ENCODE measurements around the gene NCOA3. TPM values are rescaled to one million over a fixed set of nuclear protein-coding genes. Genes with fewer than 3 reads are reported as not detected.

Gene NCOA3
- total RNA-seq, 1 experiment from 2014 or later = 31.1 TPM

DNA sequence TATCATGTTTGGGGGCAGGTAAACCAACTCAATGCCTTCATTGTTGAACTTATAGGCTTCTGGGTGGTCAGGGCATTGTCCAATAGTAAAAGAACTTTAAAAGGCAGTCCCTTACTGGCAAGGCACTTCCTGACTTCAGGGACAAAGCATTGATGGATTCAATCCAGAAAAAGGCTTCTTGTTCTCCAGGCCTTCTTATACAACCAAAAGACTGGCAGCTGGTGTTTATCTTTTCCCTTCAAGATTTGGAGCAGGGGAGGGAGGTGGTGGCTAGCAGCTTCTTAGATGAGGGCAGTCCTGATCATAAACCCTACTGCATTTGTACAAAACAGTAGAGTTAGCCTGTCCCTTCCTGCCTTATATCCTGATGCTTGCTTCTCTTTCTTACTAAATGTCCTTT lies 57.5 kb downstream of the NCOA3 start:
- H3K27me3 ChIP-seq (ENCODE audit: low read length) = no peaks in the 10 kb centered on the region
- no peaks in the 10 kb centered on the region for H3F3A ChIP-seq (ENCODE audit: low read length, unreplicated experiment)
- ChIA-PET POLR2A (ENCODE audit: unreplicated experiment) (no interaction called here), CTCF (no interaction called here)
- no peak overlapping the region for H3K27ac ChIP-seq (ENCODE audit: low read length)
- no peaks in the 10 kb centered on the region for H3K4me1 ChIP-seq (ENCODE audit: insufficient read depth, low read length)
- H3K9ac ChIP-seq (ENCODE audit: low read length) = no peak overlapping the region
- no peaks in the 10 kb centered on the region for H3K36me3 ChIP-seq (ENCODE audit: low read depth, low read length)
- H4K20me1 ChIP-seq (ENCODE audit: low read length) = no peaks in the 10 kb centered on the region
- BruUV-seq (replicated peaks) = no TSS peak
- no peak for TF ChIP-seq EZH2phosphoT487 (IDR thresholded peaks at IDR 0.05; ENCODE audit: borderline replicate concordance, low read length)
- ATAC-seq (no peak), DNase-seq (no peak)
- H3K4me2 ChIP-seq (ENCODE audit: low read length) = no peak overlapping the region
- no peak overlapping the region for H2AFZ ChIP-seq (ENCODE audit: low read length)
- H3K9me3 ChIP-seq (ENCODE audit: low read length) = no peaks in the 10 kb centered on the region
- intact Hi-C loops (cut with micrococcal nuclease) = no loop called here
- no peaks in the 10 kb centered on the region for H3K9me2 ChIP-seq (replicated peaks; ENCODE audit: low read length)
- no peak overlapping the region for H3K4me3 ChIP-seq (ENCODE audit: low read length)
- peaks cover 87% of the 10 kb centered on the region for H3K79me2 ChIP-seq (ENCODE audit: low read length)

DNA sequence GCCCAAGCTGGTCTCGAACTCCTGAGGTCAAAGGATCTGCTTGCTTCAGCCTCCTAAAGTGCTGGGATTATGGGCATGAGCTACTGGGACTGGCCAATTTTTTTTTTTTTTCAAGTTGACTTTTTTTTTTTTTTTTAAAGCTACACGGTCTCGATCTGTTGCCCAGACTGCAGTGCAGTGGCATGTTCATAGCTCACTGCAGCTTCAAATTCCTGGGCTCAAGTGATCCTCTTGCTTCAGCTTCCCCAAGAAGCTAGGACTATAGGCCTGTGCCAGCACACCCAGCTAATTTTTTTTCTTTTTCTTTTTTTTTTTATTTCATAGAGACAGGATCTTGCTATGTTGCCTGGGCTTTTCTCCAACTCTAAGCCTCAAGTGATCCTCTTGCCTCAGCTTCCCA lies 59.5 kb downstream of the NCOA3 start:
- H3K4me2 ChIP-seq (ENCODE audit: low read length) = no peak overlapping the region
- H3K4me3 ChIP-seq (ENCODE audit: low read length) = no peak overlapping the region
- ChIA-PET CTCF (interaction anchor here (0.6 kb wide), 1 partner anchor 51 kb away, joined by 5 read pairs; no protein-coding TSS in a partner anchor), POLR2A (ENCODE audit: unreplicated experiment) (no interaction called here)
- DNase-seq = no peak
- no peak overlapping the region for H2AFZ ChIP-seq (ENCODE audit: low read length)
- peaks cover 10% of the 10 kb centered on the region; the same call in 1 of the 2 replicates for H4K20me1 ChIP-seq (ENCODE audit: low read length)
- H3K27me3 ChIP-seq (ENCODE audit: low read length) = no peaks in the 10 kb centered on the region
- ATAC-seq = no peak
- H3F3A ChIP-seq (ENCODE audit: low read length, unreplicated experiment) = no peaks in the 10 kb centered on the region
- H3K9ac ChIP-seq (ENCODE audit: low read length) = no peak overlapping the region
- no TSS peak for BruUV-seq (replicated peaks)
- no peaks in the 10 kb centered on the region for H3K36me3 ChIP-seq (ENCODE audit: low read depth, low read length)
- no peak for TF ChIP-seq EZH2 (IDR thresholded peaks at IDR 0.05; ENCODE audit: low read length, unreplicated experiment)
- no peak for TF ChIP-seq CTCF (conservative IDR thresholded peaks at IDR 0.05; ENCODE audit: low read depth, low read length)
- no peak for TF ChIP-seq EZH2phosphoT487 (IDR thresholded peaks at IDR 0.05; ENCODE audit: borderline replicate concordance, low read length)
- H3K79me2 ChIP-seq (ENCODE audit: low read length) = peaks cover 96% of the 10 kb centered on the region
- H3K27ac ChIP-seq (ENCODE audit: low read length) = no peak overlapping the region
- peaks cover 13% of the 10 kb centered on the region for H3K4me1 ChIP-seq (ENCODE audit: insufficient read depth, low read length)
- H3K9me2 ChIP-seq (replicated peaks; ENCODE audit: low read length) = no peaks in the 10 kb centered on the region
- intact Hi-C loops (cut with micrococcal nuclease) = no loop called here
- no peaks in the 10 kb centered on the region for H3K9me3 ChIP-seq (ENCODE audit: low read length)

GRCh38 chr20:47561603-47562583 lies 60.2 kb downstream of the NCOA3 start:
- H2AFZ ChIP-seq (ENCODE audit: low read length) = no peak overlapping the region
- H3K4me1 ChIP-seq (ENCODE audit: insufficient read depth, low read length) = peaks cover 13% of the 10 kb centered on the region
- no peaks in the 10 kb centered on the region for H3K36me3 ChIP-seq (ENCODE audit: low read depth, low read length)
- no peaks in the 10 kb centered on the region for H3K9me2 ChIP-seq (replicated peaks; ENCODE audit: low read length)
- no peaks in the 10 kb centered on the region for H3K9me3 ChIP-seq (ENCODE audit: low read length)
- no peaks in the 10 kb centered on the region for H3K27me3 ChIP-seq (ENCODE audit: low read length)
- H4K20me1 ChIP-seq (ENCODE audit: low read length) = peaks cover 10% of the 10 kb centered on the region; the same call in 1 of the 2 replicates
- no peak overlapping the region for H3K9ac ChIP-seq (ENCODE audit: low read length)
- no peak overlapping the region for H3K4me3 ChIP-seq (ENCODE audit: low read length)
- DNase-seq (no peak), ATAC-seq (no peak)
- ChIA-PET CTCF (no interaction called here), POLR2A (ENCODE audit: unreplicated experiment) (no interaction called here)
- no TSS peak for BruUV-seq (replicated peaks)
- no peaks in the 10 kb centered on the region for H3F3A ChIP-seq (ENCODE audit: low read length, unreplicated experiment)
- H3K4me2 ChIP-seq (ENCODE audit: low read length) = no peak overlapping the region
- no peak overlapping the region for H3K27ac ChIP-seq (ENCODE audit: low read length)
- H3K79me2 ChIP-seq (ENCODE audit: low read length) = peaks cover 96% of the 10 kb centered on the region
- no peak for TF ChIP-seq CTCF (conservative IDR thresholded peaks at IDR 0.05; ENCODE audit: low read depth, low read length)
- intact Hi-C loops (cut with micrococcal nuclease) = no loop called here
